Activated naive CD8-positive, alpha-beta T cell treated with anti-CD3 and anti-CD28 coated beads for 36 hours (primary cell): Measurements from ENCODE around the gene RMND5B. TPM values are rescaled to one million over a fixed set of nuclear protein-coding genes. Genes with fewer than 3 reads are reported as not detected.

Experiments
- DNase-seq: peaks from one replicate; pipeline ENCODE4 v3.0.0; 2021
- H3K27ac Mint-ChIP-seq: one replicate; pipeline ENCODE4 v1.8.0; 2022; ENCODE audit warnings: mild to moderate bottlenecking, moderate library complexity, mixed read lengths
- H3K27me3 Mint-ChIP-seq: one replicate; pipeline ENCODE4 v1.8.0; 2022; ENCODE audit warnings: mild to moderate bottlenecking, mixed read lengths
- H3K36me3 Mint-ChIP-seq: one replicate; pipeline ENCODE4 v1.8.0; 2021; ENCODE audit warnings: mild to moderate bottlenecking, mixed read lengths
- H3K4me1 Mint-ChIP-seq: one replicate; pipeline ENCODE4 v1.8.0; 2021; ENCODE audit warnings: mixed read lengths
- H3K4me3 Mint-ChIP-seq: one replicate; pipeline ENCODE4 v1.8.0; 2022; ENCODE audit warnings: mild to moderate bottlenecking, moderate library complexity, mixed read lengths
- H3K9me3 Mint-ChIP-seq: one replicate; pipeline ENCODE4 v1.8.0; 2022; ENCODE audit warnings: mixed read lengths
- total RNA-seq, 2 experiments: library from RNA; stranded (reverse); gene quantifications; one replicate each; pipeline ENCODE4 v1.2.3, GENCODE V29; 2021

Gene RMND5B
- total RNA-seq, 2 experiments from 2014 or later = 26.2 to 26.7 TPM

DNA sequence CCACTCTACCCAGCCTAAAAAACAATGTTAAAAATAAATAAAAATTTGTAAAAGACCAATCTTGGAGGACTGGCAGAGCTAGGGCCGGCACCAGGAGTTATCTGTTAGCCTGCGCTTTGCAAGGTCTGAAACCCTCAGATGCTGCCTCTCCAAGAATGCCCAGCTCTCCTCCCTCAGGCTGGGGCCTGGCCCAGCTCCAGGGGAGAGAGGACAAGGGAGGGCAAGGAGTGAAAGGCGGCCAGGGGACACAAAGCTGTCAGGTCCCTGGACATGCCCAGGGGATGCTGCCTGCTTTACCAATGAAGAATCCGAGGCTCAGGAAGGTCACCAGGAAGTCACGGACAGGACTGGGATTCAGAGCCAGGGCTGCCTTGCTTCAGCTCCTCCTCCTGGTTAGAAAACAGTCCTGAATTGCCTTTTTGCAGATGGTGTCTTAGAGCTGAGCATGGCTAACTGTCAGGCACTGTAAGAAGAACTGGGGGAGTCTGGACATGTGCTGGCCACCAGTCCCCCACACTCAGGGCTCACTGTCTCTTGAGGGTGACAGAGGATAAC, 23.0 kb upstream of the RMND5B start:
- DNase-seq = no peak
- Mint-ChIP-seq H3K36me3 (no peaks in the 10 kb centered on the region), H3K4me3 (no peak overlapping the region)

DNA sequence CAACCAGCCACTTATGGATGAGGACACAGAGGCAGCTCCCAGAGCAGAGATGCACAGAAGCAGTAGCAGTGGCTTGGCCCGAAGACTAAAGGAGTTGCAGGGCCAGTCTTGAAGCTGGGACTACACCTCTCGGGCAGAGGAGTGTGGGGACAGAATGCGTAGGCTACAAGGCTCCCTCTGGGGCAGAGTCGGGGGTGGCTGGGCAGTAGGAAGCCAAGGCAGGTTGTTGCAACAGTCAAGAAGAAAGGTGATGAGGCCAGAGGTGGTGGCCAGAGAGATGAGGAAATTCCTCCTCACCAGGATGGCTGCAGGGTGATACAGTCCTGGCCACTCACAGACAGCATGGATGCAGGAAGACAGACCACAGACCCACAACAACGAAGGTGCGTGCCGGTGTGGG, 22.4 kb upstream of the RMND5B start:
- Mint-ChIP-seq H3K27me3 (no peaks in the 10 kb centered on the region), H3K27ac (no peak overlapping the region), H3K36me3 (no peaks in the 10 kb centered on the region), H3K4me3 (no peak overlapping the region), H3K9me3 (no peaks in the 10 kb centered on the region), H3K4me1 (peaks cover 26% of the 10 kb centered on the region)
- DNase-seq = no peak

More for the DNA sequence above, 23.0 kb upstream of the RMND5B start:
- Mint-ChIP-seq H3K4me1 (peaks cover 25% of the 10 kb centered on the region), H3K9me3 (no peaks in the 10 kb centered on the region), H3K27me3 (no peaks in the 10 kb centered on the region), H3K27ac (no peak overlapping the region)

DNA sequence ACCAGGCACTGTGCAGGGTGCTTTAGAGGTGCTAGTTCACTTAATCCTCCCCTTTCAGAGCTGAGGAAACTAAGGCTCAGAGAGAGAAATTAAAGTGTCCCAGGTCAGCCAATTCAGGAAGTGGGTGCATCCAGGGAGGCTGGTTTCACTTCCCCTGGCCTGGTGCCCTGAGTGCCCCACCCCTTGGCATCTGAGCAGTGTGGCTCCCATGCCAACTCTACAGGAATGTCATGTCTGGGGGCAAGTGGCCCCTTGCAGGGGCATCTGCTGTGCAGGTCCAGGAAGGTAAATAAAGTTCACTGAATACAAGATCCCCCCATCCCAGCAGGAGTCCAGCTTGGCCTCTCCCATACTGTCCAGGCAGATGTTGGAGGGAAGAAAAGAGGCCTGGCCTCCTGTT, 21.8 kb upstream of the RMND5B start:
- DNase-seq = no peak
- H3K36me3 Mint-ChIP-seq = no peaks in the 10 kb centered on the region
- H3K4me1 Mint-ChIP-seq = peaks cover 22% of the 10 kb centered on the region
- no peak overlapping the region for H3K27ac Mint-ChIP-seq
- H3K27me3 Mint-ChIP-seq = no peaks in the 10 kb centered on the region
- no peak overlapping the region for H3K4me3 Mint-ChIP-seq
- H3K9me3 Mint-ChIP-seq = no peaks in the 10 kb centered on the region

DNA sequence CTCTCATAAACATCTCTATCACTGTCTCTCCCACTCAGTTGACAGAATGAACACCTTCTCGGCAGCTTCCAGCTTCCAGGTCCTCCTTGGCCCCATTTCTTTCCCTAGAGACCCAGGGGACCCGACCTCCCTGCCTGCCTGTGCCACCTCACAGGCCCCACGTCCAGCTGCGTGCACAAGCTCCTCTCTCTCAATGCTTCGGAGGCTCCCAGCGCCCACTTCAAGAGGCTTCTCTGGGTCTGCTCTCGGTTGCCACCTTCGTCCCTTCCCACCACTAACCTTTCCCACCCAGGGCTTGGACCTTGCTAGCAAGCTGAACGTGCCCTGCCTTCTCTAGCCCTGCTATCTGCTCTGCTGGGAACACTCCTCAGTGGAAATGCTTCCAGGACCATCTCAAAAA, 20.3 kb upstream of the RMND5B start:
- no peak overlapping the region for H3K27ac Mint-ChIP-seq
- peaks cover 17% of the 10 kb centered on the region for H3K4me1 Mint-ChIP-seq
- no peak for DNase-seq
- H3K9me3 Mint-ChIP-seq = no peaks in the 10 kb centered on the region
- peaks cover 6% of the 10 kb centered on the region for H3K36me3 Mint-ChIP-seq
- no peak overlapping the region for H3K4me3 Mint-ChIP-seq
- no peaks in the 10 kb centered on the region for H3K27me3 Mint-ChIP-seq

DNA sequence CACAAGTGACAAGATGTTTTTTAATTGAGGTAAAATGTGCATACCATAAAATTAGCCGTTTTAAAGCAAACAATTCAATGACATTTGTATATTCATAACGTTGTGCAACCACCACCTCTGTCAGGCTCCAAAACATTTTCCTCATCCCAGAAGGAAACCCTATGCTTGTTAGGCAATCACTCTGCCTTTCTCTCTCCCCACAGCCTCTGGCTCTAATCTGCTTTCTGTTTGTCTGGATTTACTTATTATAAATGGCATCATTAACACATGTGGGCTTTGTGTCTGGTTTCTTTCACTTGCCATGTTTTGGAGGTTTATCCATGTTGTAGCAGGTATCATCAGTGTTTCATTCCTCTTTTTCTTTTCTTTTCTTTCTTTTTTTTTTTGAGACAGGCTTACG, 18.9 kb upstream of the RMND5B start:
- Mint-ChIP-seq H3K27me3 (no peaks in the 10 kb centered on the region), H3K27ac (no peak overlapping the region)

DNA sequence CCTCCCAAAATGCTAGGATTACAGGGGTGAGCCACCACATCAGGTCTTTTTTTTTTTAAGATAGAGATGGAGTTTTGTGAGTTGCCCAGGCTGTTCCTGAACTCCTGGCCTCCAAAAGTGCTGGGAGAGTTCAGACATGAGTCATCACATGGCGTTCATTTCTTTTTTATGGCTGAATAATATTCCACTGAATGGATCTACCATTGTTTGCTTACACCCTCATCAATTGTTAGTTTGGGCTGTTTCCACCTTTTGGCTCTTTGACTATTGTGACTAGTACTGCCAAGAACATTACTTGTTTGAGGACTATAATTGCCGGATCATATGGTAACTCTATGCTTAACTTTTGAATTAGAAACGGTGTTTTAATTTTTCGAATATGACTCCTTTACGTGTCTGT, 18.3 kb upstream of the RMND5B start:
- H3K27me3 Mint-ChIP-seq = no peaks in the 10 kb centered on the region
- H3K4me1 Mint-ChIP-seq = peaks cover 27% of the 10 kb centered on the region
- peak overlapping the region; percentile 81 for H3K4me3 Mint-ChIP-seq
- DNase-seq = no peak
- H3K27ac Mint-ChIP-seq = peak overlapping the region; percentile 82
- peaks cover 13% of the 10 kb centered on the region for H3K36me3 Mint-ChIP-seq
- no peaks in the 10 kb centered on the region for H3K9me3 Mint-ChIP-seq

More for the DNA sequence above, 18.9 kb upstream of the RMND5B start:
- H3K4me3 Mint-ChIP-seq = no peak overlapping the region
- H3K4me1 Mint-ChIP-seq = peaks cover 22% of the 10 kb centered on the region
- H3K9me3 Mint-ChIP-seq = no peaks in the 10 kb centered on the region
- DNase-seq = no peak
- peaks cover 13% of the 10 kb centered on the region for H3K36me3 Mint-ChIP-seq

DNA sequence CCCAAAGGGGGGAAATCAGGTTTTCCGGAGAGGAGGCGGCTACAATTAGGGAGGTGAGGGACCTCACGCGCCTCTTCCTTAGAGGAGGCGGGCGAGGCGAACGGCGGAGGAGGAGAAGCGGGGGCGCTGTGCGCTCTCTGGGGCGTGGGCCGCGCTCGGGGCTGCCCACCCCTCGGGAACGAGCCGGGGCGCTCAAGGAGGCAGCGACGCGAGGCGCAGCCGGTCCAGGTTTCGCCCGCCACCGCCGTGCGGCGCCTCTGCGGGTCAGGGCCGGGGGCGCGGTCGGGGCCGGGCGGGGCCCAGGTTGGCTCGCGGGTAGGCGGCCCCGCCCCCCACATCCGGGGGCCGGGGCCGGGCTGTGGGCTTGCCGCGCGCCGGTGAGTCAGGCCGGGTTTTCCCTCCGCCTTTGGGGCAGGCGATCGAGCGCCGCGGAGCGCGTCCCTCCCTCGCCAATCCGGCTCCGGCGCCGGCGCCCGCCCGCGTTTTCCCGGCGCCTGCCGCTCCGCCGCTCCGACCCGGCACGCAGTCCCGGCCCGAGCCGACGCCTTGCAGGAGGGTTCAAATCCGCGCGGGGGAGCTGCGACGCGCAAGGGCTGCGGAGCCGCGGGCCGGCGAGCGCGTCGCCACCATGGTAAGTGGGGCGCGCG, 17.6 kb upstream of the RMND5B start, which contains the start of gene N4BP3:
Gene N4BP3 (plus strand): TSS at position 392 of the 647 bp plus-strand sequence. CDS start 6,052 bp downstream, outside the sequence.
- peak within 1 kb of the TSS; percentile 89 for H3K4me3 Mint-ChIP-seq
- no peaks in the 10 kb centered on the region for H3K9me3 Mint-ChIP-seq
- no peaks in the 10 kb centered on the region for H3K27me3 Mint-ChIP-seq
- DNase-seq = peak; percentile 92
- H3K27ac Mint-ChIP-seq = peak within 1 kb of the TSS; percentile 87
- H3K4me1 Mint-ChIP-seq = peaks cover 27% of the 10 kb centered on the region
- peaks cover 13% of the 10 kb centered on the region for H3K36me3 Mint-ChIP-seq

DNA sequence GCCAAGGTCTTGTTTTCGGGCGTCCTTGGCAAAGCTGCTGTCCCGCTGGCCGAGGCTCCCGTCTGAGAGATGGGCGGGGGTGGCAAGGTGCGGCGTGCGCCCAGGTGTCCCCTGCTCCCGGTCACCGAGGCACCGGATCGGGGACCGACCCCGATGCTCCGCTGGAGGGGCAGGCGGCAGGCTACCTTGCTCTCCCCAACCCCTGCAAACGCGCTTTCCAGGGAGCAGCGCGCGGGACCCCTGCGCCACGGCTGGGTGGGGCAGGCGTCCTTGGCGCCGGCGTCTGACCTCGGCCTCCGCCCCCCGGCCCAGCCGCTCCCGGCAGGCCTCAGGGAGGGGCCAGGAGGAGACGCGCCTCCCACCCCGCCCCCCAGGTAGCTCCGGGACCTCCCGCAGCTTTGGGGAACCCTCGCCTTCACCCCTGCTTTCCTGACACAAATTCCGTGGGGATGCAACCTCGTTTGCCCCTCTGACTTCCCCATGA, 16.9 kb upstream of the RMND5B start:
- H3K9me3 Mint-ChIP-seq = no peaks in the 10 kb centered on the region
- H3K4me3 Mint-ChIP-seq = peak overlapping the region; percentile 89
- H3K27ac Mint-ChIP-seq = peak overlapping the region; percentile 87
- H3K27me3 Mint-ChIP-seq = no peaks in the 10 kb centered on the region
- peaks cover 13% of the 10 kb centered on the region for H3K36me3 Mint-ChIP-seq
- DNase-seq = peak; percentile 53
- H3K4me1 Mint-ChIP-seq = peaks cover 27% of the 10 kb centered on the region

DNA sequence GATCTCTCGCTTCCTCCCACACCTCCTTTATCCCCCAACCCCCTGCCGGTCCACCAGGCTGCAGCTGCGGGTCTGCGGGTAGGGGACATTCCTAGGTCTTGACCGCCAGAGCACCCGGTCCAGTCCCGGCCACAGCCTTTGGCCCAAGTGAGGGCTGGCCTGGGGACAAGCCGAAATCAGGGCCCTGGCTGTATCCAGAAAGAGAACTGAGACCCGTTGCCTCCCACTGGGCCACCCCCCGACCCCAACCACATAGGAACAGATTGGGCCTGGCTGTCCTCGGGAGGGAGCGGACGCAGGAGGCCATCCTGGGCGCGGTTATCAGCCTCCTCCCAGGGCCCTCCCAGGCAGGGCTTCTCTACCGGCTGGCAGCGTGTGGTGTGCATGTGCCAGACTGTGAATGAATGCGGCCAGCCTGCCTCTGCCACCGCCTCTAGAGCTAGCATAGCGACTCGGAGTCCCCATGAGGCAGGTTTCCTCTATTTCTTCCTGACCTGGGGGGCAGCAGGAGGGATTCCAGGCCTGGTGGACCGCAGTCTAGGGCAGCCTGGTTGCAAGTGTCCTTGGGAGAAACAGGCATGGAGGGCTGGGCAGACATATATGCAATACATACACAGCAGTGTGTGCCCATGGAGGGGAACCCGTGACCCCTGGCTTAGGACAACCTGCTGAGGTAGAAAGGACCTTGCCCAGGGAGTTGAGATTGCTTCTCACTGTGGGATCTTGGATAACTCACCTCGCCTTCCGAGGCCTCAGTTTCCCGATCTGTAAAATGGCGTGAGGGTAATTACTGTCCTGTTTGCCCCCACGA, 16.3 kb upstream of the RMND5B start:
- peaks cover 13% of the 10 kb centered on the region for H3K36me3 Mint-ChIP-seq
- no peaks in the 10 kb centered on the region for H3K27me3 Mint-ChIP-seq
- H3K4me1 Mint-ChIP-seq = peaks cover 27% of the 10 kb centered on the region
- peak overlapping the region; percentile 87 for H3K27ac Mint-ChIP-seq
- DNase-seq = peak; percentile 50
- H3K9me3 Mint-ChIP-seq = no peaks in the 10 kb centered on the region
- peak overlapping the region; percentile 89 for H3K4me3 Mint-ChIP-seq

DNA sequence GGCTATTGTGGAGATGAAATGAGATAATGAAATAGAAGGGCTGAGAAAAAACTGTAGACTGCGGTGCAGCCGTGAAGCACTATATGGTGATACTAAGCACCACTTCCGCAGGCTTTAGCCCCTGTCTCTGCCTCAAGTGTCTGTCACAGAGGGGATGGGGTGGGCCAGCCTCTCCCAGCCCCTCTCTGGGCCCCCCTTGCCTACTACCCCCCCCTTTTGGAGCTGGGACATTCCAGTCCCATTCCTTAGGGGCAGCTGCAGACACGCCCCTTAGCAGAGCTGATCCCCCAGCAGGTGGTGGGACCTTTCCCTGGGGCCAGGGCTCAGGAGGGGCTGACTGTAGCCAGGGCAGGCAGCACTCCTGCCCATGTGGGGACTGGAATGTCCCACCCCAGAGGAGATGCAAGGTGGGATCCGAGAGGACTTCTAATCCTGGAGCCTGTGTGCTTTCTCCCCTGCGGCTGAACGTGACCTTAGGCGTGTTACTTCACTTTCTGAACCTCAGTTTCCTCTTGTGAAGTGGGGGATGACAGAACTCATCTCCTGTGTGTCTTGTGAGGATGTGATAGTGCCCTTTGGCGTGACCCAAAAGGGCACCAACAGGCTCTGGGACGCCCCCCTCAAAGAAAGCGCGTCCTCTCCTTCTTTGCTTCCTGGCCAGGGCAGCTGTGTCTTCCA, 15.5 kb upstream of the RMND5B start:
- peak; percentile 24 for DNase-seq
- Mint-ChIP-seq H3K27me3 (no peaks in the 10 kb centered on the region), H3K4me3 (peak overlapping the region; percentile 89), H3K36me3 (peaks cover 13% of the 10 kb centered on the region), H3K9me3 (no peaks in the 10 kb centered on the region), H3K27ac (peak overlapping the region; percentile 87), H3K4me1 (peaks cover 27% of the 10 kb centered on the region)

DNA sequence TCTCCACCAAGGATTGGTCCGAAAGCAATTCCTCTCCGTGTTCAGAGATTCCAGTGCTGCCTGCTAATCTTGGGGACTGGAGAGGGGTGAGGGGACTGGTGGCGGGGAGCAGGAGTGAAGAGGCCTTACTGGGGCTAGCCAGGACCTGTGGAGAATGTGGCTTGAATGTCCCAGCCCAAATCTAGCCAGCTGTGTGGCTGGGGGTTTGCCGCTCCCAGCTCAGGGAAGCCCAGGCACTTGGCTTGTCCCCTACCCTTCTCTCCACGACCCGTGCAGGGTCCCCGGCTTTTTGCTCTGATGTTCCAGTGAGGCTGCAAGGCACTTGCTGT, 15.0 kb upstream of the RMND5B start:
- peaks cover 13% of the 10 kb centered on the region for H3K36me3 Mint-ChIP-seq
- H3K4me1 Mint-ChIP-seq = peaks cover 30% of the 10 kb centered on the region
- no peaks in the 10 kb centered on the region for H3K27me3 Mint-ChIP-seq
- peak overlapping the region; percentile 87 for H3K27ac Mint-ChIP-seq
- peak overlapping the region; percentile 89 for H3K4me3 Mint-ChIP-seq
- no peaks in the 10 kb centered on the region for H3K9me3 Mint-ChIP-seq
- DNase-seq = no peak

DNA sequence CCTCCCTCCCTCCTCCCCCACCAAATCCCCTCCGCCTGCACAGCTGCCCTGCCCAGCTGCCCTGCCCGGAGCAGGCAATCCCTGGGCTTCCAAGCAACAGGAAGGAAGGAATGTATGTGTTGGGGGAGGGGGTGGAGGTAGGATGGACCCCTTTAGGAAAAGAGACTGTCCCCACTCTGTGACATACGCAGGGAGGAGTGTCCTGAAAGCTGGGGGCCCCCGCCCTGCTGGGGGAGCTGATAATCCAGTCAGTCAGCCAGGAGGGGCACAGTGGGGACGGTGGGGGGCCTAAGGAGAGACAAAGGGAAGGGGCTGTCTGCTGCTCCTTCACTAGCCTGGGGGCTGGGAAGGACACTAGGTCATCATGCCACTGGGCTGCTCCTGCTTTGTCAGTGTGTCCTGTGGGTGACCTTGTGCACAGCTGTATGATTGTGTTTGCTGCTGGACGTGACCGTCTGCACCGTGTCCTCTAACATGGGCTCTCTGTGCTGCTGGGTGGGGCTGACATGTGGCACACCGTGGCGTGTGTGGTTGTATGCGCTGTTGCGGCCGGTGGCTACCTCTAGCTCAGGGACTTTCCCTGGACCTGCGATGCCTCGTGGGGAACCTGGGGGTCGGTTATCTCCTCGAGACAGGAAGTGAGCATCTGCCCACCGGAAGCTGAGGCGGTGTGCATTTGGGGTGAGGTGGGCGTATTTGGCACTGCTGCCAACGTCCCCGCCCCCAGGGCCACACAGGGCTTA, 14.5 kb upstream of the RMND5B start:
- no peaks in the 10 kb centered on the region for H3K9me3 Mint-ChIP-seq
- H3K4me3 Mint-ChIP-seq = peak overlapping the region; percentile 89
- peak; percentile 81 for DNase-seq
- H3K36me3 Mint-ChIP-seq = peaks cover 15% of the 10 kb centered on the region
- H3K4me1 Mint-ChIP-seq = peaks cover 33% of the 10 kb centered on the region
- peak overlapping the region; percentile 87 for H3K27ac Mint-ChIP-seq
- H3K27me3 Mint-ChIP-seq = no peaks in the 10 kb centered on the region

DNA sequence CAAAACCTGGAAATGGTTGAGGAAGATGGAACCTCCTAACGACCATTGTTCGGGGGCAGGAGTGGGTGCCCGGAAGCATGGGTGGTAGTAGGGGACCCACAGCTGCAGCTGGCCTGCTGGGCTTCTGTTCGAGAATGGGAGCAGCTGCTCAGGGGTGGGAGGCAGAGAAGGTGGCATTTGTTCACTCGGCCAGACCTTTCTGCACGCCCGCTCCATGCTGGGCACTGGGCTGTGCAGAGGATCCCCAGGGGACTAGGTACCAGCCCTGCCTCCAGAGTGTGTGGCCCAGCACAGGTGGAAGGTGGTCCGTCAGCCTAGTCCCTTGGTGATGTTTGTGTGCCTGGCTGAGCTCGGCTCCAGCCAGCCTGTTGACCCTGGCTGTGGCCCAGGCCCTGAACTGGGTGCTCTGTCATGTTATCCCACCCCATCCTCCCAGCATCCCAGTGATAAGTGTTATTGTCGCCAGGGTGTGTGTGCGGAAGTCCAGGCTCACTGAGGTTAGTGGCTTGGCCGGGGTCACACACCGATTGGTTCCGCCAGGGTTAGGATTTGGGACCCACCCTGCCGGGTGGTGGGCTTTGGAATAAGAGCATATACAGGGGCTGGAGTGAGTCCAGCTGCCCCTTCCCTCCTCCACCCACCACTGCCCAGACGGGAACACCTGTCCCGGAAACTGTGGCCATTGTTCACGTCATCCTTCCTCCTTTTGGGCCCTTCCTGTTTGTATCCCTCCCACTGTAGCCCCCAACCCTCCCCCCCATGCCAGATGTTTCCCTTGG, 12.7 kb upstream of the RMND5B start:
- Mint-ChIP-seq H3K4me3 (no peak overlapping the region), H3K4me1 (peaks cover 31% of the 10 kb centered on the region), H3K9me3 (no peaks in the 10 kb centered on the region), H3K36me3 (peaks cover 17% of the 10 kb centered on the region), H3K27ac (no peak overlapping the region), H3K27me3 (no peaks in the 10 kb centered on the region)
- no peak for DNase-seq
